ENCODE results near the gene CDC42SE2.

DNA sequence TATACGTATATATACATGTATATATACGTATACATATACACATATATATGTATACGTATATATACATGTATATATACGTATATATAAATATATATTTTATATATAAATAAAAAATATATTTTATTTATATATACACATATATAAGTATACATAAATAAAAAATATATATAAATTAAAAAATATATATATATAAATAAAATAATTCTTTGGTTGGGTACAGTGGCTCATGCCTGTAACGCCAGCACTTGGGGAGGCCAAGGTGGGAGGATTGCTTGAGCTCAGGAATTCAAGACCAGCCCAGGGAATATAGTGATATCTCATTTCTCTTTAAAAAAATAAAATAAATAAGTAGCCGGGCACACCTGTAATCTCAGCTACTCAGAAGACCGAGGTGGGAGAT, 155.0 kb downstream of the CDC42SE2 start:
- TF ChIP-seq, protein P1, sequence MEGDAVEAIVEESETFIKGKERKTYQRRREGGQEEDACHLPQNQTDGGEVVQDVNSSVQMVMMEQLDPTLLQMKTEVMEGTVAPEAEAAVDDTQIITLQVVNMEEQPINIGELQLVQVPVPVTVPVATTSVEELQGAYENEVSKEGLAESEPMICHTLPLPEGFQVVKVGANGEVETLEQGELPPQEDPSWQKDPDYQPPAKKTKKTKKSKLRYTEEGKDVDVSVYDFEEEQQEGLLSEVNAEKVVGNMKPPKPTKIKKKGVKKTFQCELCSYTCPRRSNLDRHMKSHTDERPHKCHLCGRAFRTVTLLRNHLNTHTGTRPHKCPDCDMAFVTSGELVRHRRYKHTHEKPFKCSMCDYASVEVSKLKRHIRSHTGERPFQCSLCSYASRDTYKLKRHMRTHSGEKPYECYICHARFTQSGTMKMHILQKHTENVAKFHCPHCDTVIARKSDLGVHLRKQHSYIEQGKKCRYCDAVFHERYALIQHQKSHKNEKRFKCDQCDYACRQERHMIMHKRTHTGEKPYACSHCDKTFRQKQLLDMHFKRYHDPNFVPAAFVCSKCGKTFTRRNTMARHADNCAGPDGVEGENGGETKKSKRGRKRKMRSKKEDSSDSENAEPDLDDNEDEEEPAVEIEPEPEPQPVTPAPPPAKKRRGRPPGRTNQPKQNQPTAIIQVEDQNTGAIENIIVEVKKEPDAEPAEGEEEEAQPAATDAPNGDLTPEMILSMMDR (IDR thresholded peaks at IDR 0.05; ENCODE audit: insufficient read depth, low read length): no peak
- no peak for TF ChIP-seq POLR2AphosphoS5 (IDR thresholded peaks at IDR 0.05; ENCODE audit: low read depth)
